Fibroblast of the aortic adventitia (primary cell): ENCODE measurements around the gene CYBRD1. TPM values are rescaled to one million over a fixed set of nuclear protein-coding genes. Genes with fewer than 3 reads are reported as not detected.

Experiments
- DNase-seq: peaks from one replicate; pipeline ENCODE4 v3.0.0-alpha.2; 2010; ENCODE audit warnings: low read depth
- H3K4me3 ChIP-seq: 2 replicates; pipeline ENCODE4 v1.5.1; 2011; ENCODE audit warnings: low read depth, mild to moderate bottlenecking, control low read depth, low read length, moderate library complexity
- total RNA-seq: library from RNA; depleted of rRNA; stranded (reverse); fragments of >200 nt; gene quantifications from 2 replicates; pipeline ENCODE4 v1.2.3, GENCODE V29; 2012; ENCODE audit warnings: low replicate concordance
- TF ChIP-seq, protein P1 (sequence below): IDR thresholded peaks from 2 replicates; pipeline ENCODE4 v1.5.1; 2011; ENCODE audit warnings: mild to moderate bottlenecking, low read length, control low read depth, inconsistent platforms; ENCODE audit not compliant: insufficient read depth

Gene CYBRD1
- total RNA-seq, 1 donor = 741 TPM

- H3K4me3 ChIP-seq = no peak overlapping the region
- no peak for DNase-seq
- TF ChIP-seq, protein P1, sequence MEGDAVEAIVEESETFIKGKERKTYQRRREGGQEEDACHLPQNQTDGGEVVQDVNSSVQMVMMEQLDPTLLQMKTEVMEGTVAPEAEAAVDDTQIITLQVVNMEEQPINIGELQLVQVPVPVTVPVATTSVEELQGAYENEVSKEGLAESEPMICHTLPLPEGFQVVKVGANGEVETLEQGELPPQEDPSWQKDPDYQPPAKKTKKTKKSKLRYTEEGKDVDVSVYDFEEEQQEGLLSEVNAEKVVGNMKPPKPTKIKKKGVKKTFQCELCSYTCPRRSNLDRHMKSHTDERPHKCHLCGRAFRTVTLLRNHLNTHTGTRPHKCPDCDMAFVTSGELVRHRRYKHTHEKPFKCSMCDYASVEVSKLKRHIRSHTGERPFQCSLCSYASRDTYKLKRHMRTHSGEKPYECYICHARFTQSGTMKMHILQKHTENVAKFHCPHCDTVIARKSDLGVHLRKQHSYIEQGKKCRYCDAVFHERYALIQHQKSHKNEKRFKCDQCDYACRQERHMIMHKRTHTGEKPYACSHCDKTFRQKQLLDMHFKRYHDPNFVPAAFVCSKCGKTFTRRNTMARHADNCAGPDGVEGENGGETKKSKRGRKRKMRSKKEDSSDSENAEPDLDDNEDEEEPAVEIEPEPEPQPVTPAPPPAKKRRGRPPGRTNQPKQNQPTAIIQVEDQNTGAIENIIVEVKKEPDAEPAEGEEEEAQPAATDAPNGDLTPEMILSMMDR = no peak
These were observed 56.0 kb downstream of the CYBRD1 start for GRCh38 chr2:171578127-171578803.

DNA sequence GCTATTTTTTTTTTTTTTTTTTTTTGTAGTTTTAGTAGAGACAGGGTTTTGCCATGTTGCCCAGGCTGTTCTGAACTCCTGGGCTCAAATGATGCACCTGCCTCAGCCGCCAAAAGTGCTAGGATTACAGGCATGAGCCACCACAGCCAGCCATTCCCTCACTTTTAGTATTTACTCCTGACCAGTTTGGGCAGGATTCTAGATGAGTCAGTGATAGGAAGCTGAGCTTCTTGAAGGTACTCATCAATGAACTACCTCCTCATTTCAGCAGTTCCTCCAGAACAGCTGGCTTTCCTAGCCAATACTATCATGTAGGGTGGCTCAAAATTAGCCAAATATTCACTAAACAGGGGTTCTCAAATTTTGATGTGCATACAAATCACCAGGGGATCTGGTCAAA lies 57.2 kb downstream of the CYBRD1 start:
- H3K4me3 ChIP-seq = no peak overlapping the region
- TF ChIP-seq, protein P1 = no peak
- no peak for DNase-seq

DNA sequence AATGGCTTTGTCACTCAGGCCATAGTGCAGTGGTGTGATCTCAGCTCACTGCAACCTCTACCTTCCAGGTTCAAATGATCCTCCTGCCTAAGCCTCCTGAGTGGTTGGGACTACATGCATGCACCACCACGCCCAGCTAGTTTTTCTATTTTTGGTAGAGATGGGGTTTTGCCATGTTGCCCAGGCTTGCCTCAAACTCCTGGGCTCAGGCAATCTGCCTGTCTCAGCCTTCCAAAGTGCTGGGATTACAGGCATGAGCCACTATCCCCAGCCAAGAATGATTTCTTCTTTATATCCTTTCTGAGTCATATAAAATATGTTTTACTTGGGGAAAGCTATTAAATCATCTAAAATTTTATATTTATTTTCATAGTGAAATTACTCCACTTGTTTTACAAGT lies 61.3 kb downstream of the CYBRD1 start:
- no peak overlapping the region for H3K4me3 ChIP-seq
- DNase-seq = peak; percentile 29
- TF ChIP-seq, protein P1 = no peak

- DNase-seq = no peak
- TF ChIP-seq, protein P1 = no peak
- no peak overlapping the region for H3K4me3 ChIP-seq
These were observed 61.7 kb downstream of the CYBRD1 start for GRCh38 chr2:171584001-171584400.

GRCh38 chr2:171587132-171587531 lies 64.9 kb downstream of the CYBRD1 start:
- DNase-seq = no peak
- TF ChIP-seq, protein P1 = no peak
- no peak overlapping the region for H3K4me3 ChIP-seq

GRCh38 chr2:171587567-171587966 lies 65.3 kb downstream of the CYBRD1 start:
- TF ChIP-seq, protein P1 = no peak
- DNase-seq = no peak
- no peak overlapping the region for H3K4me3 ChIP-seq

- no peak overlapping the region for H3K4me3 ChIP-seq
- DNase-seq = no peak
- TF ChIP-seq, protein P1 = no peak
These were observed 67.8 kb downstream of the CYBRD1 start for GRCh38 chr2:171590116-171590515.
